WTC11 (cell line): ENCODE results near the gene NNAT. TPM values are rescaled to one million over a fixed set of nuclear protein-coding genes. Genes with fewer than 3 reads are reported as not detected.

Experiments
- ATAC-seq: fragments of 200-7000 bp; cut with Tn5 transposase; 2 replicates; pipeline ENCODE4 v1.10.0; 2021; ENCODE audit warnings: mild to moderate bottlenecking, moderate library complexity
- CTCF ChIA-PET: fragments of 300-600 bp; sonication (Branson Sonifier 250); formaldehyde crosslinking; loops from one replicate; lab custom pipeline; 2021; ENCODE audit warnings: antibody characterized with exemption; lab: Charles Lee
- POLR2A ChIA-PET: fragments of 350-600 bp; sonication (Branson Sonifier 250); formaldehyde crosslinking; loops from one replicate; lab custom pipeline; 2021; ENCODE audit warnings: antibody characterized with exemption; lab: Charles Lee
- DNase-seq: peaks from one replicate; pipeline ENCODE4 v3.0.0; 2021; ENCODE audit warnings: low spot score
- H3K27ac Mint-ChIP-seq: 2 replicates; pipeline ENCODE4 v1.8.0; 2021; ENCODE audit warnings: mixed read lengths
- H3K27me3 Mint-ChIP-seq: 2 replicates; pipeline ENCODE4 v1.8.0; 2021; ENCODE audit warnings: low read depth, mild to moderate bottlenecking, moderate library complexity, mixed read lengths
- H3K36me3 Mint-ChIP-seq: 2 replicates; pipeline ENCODE4 v1.8.0; 2021; ENCODE audit warnings: mixed read lengths
- H3K4me1 Mint-ChIP-seq: 2 replicates; pipeline ENCODE4 v1.8.0; 2022; ENCODE audit warnings: mixed read lengths
- H3K4me3 Mint-ChIP-seq: 2 replicates; pipeline ENCODE4 v1.8.0; 2021; ENCODE audit warnings: mild to moderate bottlenecking, moderate library complexity, mixed read lengths
- H3K9me3 Mint-ChIP-seq: 2 replicates; pipeline ENCODE4 v1.8.0; 2021; ENCODE audit warnings: mixed read lengths
- ELF4 ChIP-seq: sonication (generic); formaldehyde crosslinking; IDR thresholded peaks from 2 replicates; pipeline ENCODE4 v1.8.1; 2022; ENCODE audit warnings: low read depth, mild to moderate bottlenecking, moderate library complexity, missing genetic modification reagents
- ETV6 ChIP-seq: sonication (generic); formaldehyde crosslinking; IDR thresholded peaks from 2 replicates; pipeline ENCODE4 v1.8.1; 2022; ENCODE audit warnings: mild to moderate bottlenecking, missing genetic modification reagents
- FOXP1 ChIP-seq: sonication (generic); formaldehyde crosslinking; IDR thresholded peaks from 2 replicates; pipeline ENCODE4 v1.8.0; 2022; ENCODE audit warnings: missing genetic modification reagents, mild to moderate bottlenecking, moderate library complexity, borderline replicate concordance
- GRHL2 ChIP-seq: fragments of 250-450 bp; sonication (Bioruptor Pico); IDR thresholded peaks from 2 replicates; pipeline ENCODE4 v1.8.0; 2022; ENCODE audit warnings: mild to moderate bottlenecking, moderate library complexity; ENCODE audit not compliant: insufficient replicate concordance, severe bottlenecking
- GTF2I ChIP-seq: fragments of 250-450 bp; sonication (Bioruptor Pico); conservative IDR thresholded peaks from 2 replicates; pipeline ENCODE4 v1.4.0; 2021; ENCODE audit warnings: mild to moderate bottlenecking
- HMGA2 ChIP-seq: fragments of 250-450 bp; sonication (Bioruptor Pico); IDR thresholded peaks from 2 replicates; pipeline ENCODE4 v1.4.0; 2021; ENCODE audit warnings: mild to moderate bottlenecking, moderate library complexity
- IRF2 ChIP-seq: sonication (generic); formaldehyde crosslinking; IDR thresholded peaks from 2 replicates; pipeline ENCODE4 v1.8.0; 2022; ENCODE audit warnings: low read depth, missing genetic modification reagents, borderline replicate concordance
- JAZF1 ChIP-seq: fragments of 250-450 bp; sonication (Bioruptor Pico); IDR thresholded peaks from 2 replicates; pipeline ENCODE4 v1.9.0; 2021; ENCODE audit warnings: moderate library complexity, mild to moderate bottlenecking, inconsistent platforms
- KAT7 ChIP-seq: sonication (generic); formaldehyde crosslinking; IDR thresholded peaks from 2 replicates; pipeline ENCODE4 v1.8.1; 2023; ENCODE audit warnings: missing genetic modification reagents, mild to moderate bottlenecking, borderline replicate concordance
- NR1H2 ChIP-seq: sonication (generic); formaldehyde crosslinking; IDR thresholded peaks from 2 replicates; pipeline ENCODE4 v1.9.0; 2021; ENCODE audit warnings: mild to moderate bottlenecking, moderate library complexity, missing genetic modification reagents
- SP1 ChIP-seq: sonication (generic); formaldehyde crosslinking; conservative IDR thresholded peaks from 2 replicates; pipeline ENCODE4 v1.8.1; 2022; ENCODE audit warnings: missing genetic modification reagents
- ZNF121 ChIP-seq: sonication (generic); formaldehyde crosslinking; IDR thresholded peaks from 2 replicates; pipeline ENCODE4 v1.8.0; 2023; ENCODE audit warnings: missing genetic modification reagents
- ZNF232 ChIP-seq: sonication (generic); formaldehyde crosslinking; IDR thresholded peaks from 2 replicates; pipeline ENCODE4 v1.8.0; 2022; ENCODE audit warnings: mild to moderate bottlenecking, missing genetic modification reagents
- ZNF396 ChIP-seq: fragments of 250-450 bp; sonication (Bioruptor Pico); IDR thresholded peaks from 2 replicates; pipeline ENCODE4 v1.8.0; 2021; ENCODE audit warnings: mild to moderate bottlenecking, moderate library complexity, borderline replicate concordance
- ZNF423 ChIP-seq: fragments of 250-450 bp; sonication (Bioruptor Pico); IDR thresholded peaks from 2 replicates; pipeline ENCODE4 v2.1.2; 2022; ENCODE audit warnings: mild to moderate bottlenecking, moderate library complexity
- ZNF671 ChIP-seq: fragments of 250-450 bp; sonication (Bioruptor Pico); IDR thresholded peaks from 2 replicates; pipeline ENCODE4 v1.8.0; 2021; ENCODE audit warnings: mild to moderate bottlenecking
- total RNA-seq: library from RNA; stranded (reverse); gene quantifications from 3 replicates; pipeline ENCODE4 v1.2.3, GENCODE V29; 2021
- TF ChIP-seq, protein P1 (sequence below): fragments of 250-450 bp; sonication (Bioruptor Pico); IDR thresholded peaks from 2 replicates; pipeline ENCODE4 v1.9.0; 2021; ENCODE audit warnings: moderate library complexity, mild to moderate bottlenecking, inconsistent platforms, borderline replicate concordance
- TF ChIP-seq, protein P2 (sequence below): sonication (generic); formaldehyde crosslinking; IDR thresholded peaks from 2 replicates; pipeline ENCODE4 v1.8.0; 2022; ENCODE audit warnings: mild to moderate bottlenecking, missing genetic modification reagents
- TF ChIP-seq, protein P3 (sequence below): sonication (generic); formaldehyde crosslinking; IDR thresholded peaks from 2 replicates; pipeline ENCODE4 v1.8.1; 2023; ENCODE audit warnings: mild to moderate bottlenecking, missing genetic modification reagents
- TF ChIP-seq, protein P4 (sequence below): sonication (generic); formaldehyde crosslinking; IDR thresholded peaks from 2 replicates; pipeline ENCODE4 v1.8.1; 2023; ENCODE audit warnings: mild to moderate bottlenecking, moderate library complexity, missing genetic modification reagents
- TF ChIP-seq, protein P5 (sequence below): fragments of 250-450 bp; sonication (Bioruptor Pico); IDR thresholded peaks from 2 replicates; pipeline ENCODE4 v1.9.0; 2021; ENCODE audit warnings: mild to moderate bottlenecking
- TF ChIP-seq, protein P6 (sequence below): fragments of 250-450 bp; sonication (Bioruptor Pico); IDR thresholded peaks from 2 replicates; pipeline ENCODE4 v1.8.0; 2021; ENCODE audit warnings: mild to moderate bottlenecking
- TF ChIP-seq, protein P7 (sequence below): fragments of 250-450 bp; sonication (Bioruptor Pico); IDR thresholded peaks from 2 replicates; pipeline ENCODE4 v2.1.2; 2022; ENCODE audit warnings: mild to moderate bottlenecking, moderate library complexity
- TF ChIP-seq, protein P8 (sequence below): fragments of 250-450 bp; sonication (Bioruptor Pico); IDR thresholded peaks from 2 replicates; pipeline ENCODE4 v1.9.0; 2021; ENCODE audit warnings: mild to moderate bottlenecking

NNAT gene
- total RNA-seq, 1 experiment from 2014 or later = 90.0 TPM

DNA sequence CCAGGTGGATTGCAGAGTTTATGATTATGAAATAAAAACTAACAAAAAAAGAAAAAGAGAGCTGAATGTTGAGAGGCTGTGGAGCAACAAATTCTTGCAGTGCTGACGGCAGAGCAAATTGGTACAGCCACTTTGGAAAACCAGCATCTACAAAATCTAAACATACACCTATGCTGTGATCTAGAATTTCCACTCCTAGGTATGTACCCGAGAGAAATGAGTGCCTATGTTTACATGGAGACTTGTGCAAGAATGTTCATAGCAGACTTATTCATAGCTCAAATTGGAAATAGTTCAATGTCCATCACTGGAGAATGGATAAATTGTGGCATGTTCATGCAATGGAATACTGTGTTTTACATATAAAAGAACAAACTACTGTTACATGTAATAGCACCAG lies 9.6 kb downstream of the NNAT start:
- H3K4me3 Mint-ChIP-seq = no peak overlapping the region
- ChIA-PET CTCF (interaction anchor here (0.6 to 1.1 kb wide), 2 partner anchors 134 to 339 kb away, joined by 3 read pairs; no protein-coding TSS in a partner anchor), POLR2A (no interaction called here)
- TF ChIP-seq IRF2 (no peak), ZNF423 (CRISPR knock-in tag) (no peak), SP1 (CRISPR knock-in tag) (no peak), ZNF121 (CRISPR knock-in tag) (no peak), JAZF1 (no peak)
- TF ChIP-seq, protein P1, sequence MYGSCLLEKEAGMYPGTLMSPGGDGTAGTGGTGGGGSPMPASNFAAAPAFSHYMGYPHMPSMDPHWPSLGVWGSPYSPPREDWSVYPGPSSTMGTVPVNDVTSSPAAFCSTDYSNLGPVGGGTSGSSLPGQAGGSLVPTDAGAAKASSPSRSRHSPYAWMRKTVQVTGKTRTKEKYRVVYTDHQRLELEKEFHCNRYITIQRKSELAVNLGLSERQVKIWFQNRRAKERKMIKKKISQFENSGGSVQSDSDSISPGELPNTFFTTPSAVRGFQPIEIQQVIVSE (CRISPR knock-in tag) = no peak
- H3K27ac Mint-ChIP-seq = no peak overlapping the region
- DNase-seq (no peak), ATAC-seq (no peak)
- no peaks in the 10 kb centered on the region for H3K27me3 Mint-ChIP-seq
- peaks cover 23% of the 10 kb centered on the region for H3K4me1 Mint-ChIP-seq
- H3K36me3 Mint-ChIP-seq = no peaks in the 10 kb centered on the region
- no peaks in the 10 kb centered on the region for H3K9me3 Mint-ChIP-seq

DNA sequence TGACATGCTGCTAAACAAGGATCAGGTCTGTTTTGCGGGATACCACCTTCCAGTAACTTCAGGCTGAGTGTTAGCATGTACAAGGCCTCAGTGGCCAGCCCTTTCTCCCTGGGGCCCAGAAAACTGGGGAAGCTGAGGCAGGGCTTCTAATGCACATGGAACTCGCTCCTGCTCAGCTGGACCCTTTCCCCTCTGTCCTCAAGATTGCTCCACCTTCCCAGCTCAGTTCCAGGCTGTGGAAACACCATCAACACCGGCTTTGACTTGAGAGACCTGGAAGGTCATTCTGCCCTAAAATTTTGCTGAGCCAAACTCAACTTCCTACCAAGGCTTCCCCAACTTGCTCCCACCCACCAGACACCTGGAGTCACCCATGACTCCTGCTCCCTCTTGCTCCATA lies 10.8 kb downstream of the NNAT start:
- POLR2A ChIA-PET = no interaction called here
- ATAC-seq (no peak), DNase-seq (no peak)
- H3K4me1 Mint-ChIP-seq = peaks cover 19% of the 10 kb centered on the region
- no peaks in the 10 kb centered on the region for H3K36me3 Mint-ChIP-seq
- no peak overlapping the region for H3K27ac Mint-ChIP-seq
- H3K27me3 Mint-ChIP-seq = no peaks in the 10 kb centered on the region
- H3K4me3 Mint-ChIP-seq = no peak overlapping the region
- TF ChIP-seq, protein P2, sequence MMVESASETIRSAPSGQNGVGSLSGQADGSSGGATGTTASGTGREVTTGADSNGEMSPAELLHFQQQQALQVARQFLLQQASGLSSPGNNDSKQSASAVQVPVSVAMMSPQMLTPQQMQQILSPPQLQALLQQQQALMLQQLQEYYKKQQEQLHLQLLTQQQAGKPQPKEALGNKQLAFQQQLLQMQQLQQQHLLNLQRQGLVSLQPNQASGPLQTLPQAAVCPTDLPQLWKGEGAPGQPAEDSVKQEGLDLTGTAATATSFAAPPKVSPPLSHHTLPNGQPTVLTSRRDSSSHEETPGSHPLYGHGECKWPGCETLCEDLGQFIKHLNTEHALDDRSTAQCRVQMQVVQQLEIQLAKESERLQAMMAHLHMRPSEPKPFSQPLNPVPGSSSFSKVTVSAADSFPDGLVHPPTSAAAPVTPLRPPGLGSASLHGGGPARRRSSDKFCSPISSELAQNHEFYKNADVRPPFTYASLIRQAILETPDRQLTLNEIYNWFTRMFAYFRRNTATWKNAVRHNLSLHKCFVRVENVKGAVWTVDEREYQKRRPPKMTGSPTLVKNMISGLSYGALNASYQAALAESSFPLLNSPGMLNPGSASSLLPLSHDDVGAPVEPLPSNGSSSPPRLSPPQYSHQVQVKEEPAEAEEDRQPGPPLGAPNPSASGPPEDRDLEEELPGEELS (CRISPR knock-in tag) = no peak
- TF ChIP-seq ZNF232 (CRISPR knock-in tag) (no peak), GTF2I (CRISPR knock-in tag) (no peak), HMGA2 (CRISPR knock-in tag) (no peak), IRF2 (no peak), FOXP1 (CRISPR knock-in tag) (no peak), GRHL2 (CRISPR knock-in tag) (no peak), ETV6 (CRISPR knock-in tag) (no peak), ELF4 (CRISPR knock-in tag) (no peak), ZNF396 (CRISPR knock-in tag) (no peak), KAT7 (CRISPR knock-in tag) (no peak), ZNF671 (CRISPR knock-in tag) (no peak), NR1H2 (CRISPR knock-in tag) (no peak)
- TF ChIP-seq, protein P3, sequence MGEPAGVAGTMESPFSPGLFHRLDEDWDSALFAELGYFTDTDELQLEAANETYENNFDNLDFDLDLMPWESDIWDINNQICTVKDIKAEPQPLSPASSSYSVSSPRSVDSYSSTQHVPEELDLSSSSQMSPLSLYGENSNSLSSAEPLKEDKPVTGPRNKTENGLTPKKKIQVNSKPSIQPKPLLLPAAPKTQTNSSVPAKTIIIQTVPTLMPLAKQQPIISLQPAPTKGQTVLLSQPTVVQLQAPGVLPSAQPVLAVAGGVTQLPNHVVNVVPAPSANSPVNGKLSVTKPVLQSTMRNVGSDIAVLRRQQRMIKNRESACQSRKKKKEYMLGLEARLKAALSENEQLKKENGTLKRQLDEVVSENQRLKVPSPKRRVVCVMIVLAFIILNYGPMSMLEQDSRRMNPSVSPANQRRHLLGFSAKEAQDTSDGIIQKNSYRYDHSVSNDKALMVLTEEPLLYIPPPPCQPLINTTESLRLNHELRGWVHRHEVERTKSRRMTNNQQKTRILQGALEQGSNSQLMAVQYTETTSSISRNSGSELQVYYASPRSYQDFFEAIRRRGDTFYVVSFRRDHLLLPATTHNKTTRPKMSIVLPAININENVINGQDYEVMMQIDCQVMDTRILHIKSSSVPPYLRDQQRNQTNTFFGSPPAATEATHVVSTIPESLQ (CRISPR knock-in tag) = no peak
- TF ChIP-seq, protein P4, sequence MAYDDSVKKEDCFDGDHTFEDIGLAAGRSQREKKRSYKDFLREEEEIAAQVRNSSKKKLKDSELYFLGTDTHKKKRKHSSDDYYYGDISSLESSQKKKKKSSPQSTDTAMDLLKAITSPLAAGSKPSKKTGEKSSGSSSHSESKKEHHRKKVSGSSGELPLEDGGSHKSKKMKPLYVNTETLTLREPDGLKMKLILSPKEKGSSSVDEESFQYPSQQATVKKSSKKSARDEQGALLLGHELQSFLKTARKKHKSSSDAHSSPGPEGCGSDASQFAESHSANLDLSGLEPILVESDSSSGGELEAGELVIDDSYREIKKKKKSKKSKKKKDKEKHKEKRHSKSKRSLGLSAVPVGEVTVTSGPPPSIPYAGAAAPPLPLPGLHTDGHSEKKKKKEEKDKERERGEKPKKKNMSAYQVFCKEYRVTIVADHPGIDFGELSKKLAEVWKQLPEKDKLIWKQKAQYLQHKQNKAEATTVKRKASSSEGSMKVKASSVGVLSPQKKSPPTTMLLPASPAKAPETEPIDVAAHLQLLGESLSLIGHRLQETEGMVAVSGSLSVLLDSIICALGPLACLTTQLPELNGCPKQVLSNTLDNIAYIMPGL (CRISPR knock-in tag) = no peak
- TF ChIP-seq, protein P5, sequence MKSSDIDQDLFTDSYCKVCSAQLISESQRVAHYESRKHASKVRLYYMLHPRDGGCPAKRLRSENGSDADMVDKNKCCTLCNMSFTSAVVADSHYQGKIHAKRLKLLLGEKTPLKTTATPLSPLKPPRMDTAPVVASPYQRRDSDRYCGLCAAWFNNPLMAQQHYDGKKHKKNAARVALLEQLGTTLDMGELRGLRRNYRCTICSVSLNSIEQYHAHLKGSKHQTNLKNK (CRISPR knock-in tag) = no peak
- TF ChIP-seq, protein P6, sequence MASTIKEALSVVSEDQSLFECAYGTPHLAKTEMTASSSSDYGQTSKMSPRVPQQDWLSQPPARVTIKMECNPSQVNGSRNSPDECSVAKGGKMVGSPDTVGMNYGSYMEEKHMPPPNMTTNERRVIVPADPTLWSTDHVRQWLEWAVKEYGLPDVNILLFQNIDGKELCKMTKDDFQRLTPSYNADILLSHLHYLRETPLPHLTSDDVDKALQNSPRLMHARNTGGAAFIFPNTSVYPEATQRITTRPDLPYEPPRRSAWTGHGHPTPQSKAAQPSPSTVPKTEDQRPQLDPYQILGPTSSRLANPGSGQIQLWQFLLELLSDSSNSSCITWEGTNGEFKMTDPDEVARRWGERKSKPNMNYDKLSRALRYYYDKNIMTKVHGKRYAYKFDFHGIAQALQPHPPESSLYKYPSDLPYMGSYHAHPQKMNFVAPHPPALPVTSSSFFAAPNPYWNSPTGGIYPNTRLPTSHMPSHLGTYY (CRISPR knock-in tag) = no peak
- TF ChIP-seq, protein P7, sequence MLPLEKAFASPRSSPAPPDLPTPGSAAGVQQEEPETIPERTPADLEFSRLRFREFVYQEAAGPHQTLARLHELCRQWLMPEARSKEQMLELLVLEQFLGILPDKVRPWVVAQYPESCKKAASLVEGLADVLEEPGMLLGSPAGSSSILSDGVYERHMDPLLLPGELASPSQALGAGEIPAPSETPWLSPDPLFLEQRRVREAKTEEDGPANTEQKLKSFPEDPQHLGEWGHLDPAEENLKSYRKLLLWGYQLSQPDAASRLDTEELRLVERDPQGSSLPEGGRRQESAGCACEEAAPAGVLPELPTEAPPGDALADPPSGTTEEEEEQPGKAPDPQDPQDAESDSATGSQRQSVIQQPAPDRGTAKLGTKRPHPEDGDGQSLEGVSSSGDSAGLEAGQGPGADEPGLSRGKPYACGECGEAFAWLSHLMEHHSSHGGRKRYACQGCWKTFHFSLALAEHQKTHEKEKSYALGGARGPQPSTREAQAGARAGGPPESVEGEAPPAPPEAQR (CRISPR knock-in tag) = no peak
- TF ChIP-seq, protein P8, sequence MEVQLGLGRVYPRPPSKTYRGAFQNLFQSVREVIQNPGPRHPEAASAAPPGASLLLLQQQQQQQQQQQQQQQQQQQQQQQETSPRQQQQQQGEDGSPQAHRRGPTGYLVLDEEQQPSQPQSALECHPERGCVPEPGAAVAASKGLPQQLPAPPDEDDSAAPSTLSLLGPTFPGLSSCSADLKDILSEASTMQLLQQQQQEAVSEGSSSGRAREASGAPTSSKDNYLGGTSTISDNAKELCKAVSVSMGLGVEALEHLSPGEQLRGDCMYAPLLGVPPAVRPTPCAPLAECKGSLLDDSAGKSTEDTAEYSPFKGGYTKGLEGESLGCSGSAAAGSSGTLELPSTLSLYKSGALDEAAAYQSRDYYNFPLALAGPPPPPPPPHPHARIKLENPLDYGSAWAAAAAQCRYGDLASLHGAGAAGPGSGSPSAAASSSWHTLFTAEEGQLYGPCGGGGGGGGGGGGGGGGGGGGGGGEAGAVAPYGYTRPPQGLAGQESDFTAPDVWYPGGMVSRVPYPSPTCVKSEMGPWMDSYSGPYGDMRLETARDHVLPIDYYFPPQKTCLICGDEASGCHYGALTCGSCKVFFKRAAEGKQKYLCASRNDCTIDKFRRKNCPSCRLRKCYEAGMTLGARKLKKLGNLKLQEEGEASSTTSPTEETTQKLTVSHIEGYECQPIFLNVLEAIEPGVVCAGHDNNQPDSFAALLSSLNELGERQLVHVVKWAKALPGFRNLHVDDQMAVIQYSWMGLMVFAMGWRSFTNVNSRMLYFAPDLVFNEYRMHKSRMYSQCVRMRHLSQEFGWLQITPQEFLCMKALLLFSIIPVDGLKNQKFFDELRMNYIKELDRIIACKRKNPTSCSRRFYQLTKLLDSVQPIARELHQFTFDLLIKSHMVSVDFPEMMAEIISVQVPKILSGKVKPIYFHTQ (CRISPR knock-in tag) = no peak
- no peaks in the 10 kb centered on the region for H3K9me3 Mint-ChIP-seq
- CTCF ChIA-PET = interaction anchor here (1.1 to 5.4 kb wide), 3 partner anchors 135 to 261 kb away, joined by 3 to 28 read pairs (median 4); no protein-coding TSS in a partner anchor
